HG03159 (cell line): ENCODE results near the gene PNN.
"Not testable (repeated sequence)": the region's sequence is repeated elsewhere in the genome, so short reads cannot be mapped to it uniquely, and the experiment has no call there.

ENCODE experiments used
- ATAC-seq: cut with Tn5 transposase; IDR thresholded peaks from one replicate; pipeline ENCODE4 v1.9.1; 2021; ENCODE audit warnings: mild to moderate bottlenecking, moderate library complexity; ENCODE audit not compliant: unreplicated experiment

The PNN gene

GRCh38 chr14:39174560-39175444 lies at the start of gene PNN:
Gene PNN (plus strand): TSS chr14:39175254. CDS start chr14:39175280, 26 bp downstream.
- ATAC-seq, result peak; percentile 90

GRCh38 chr14:39137835-39138234 lies 37.2 kb upstream of the PNN start:
- ATAC-seq, result not testable (repeated sequence)

- no peak for ATAC-seq
These were observed 36.6 kb upstream of the PNN start for GRCh38 chr14:39138440-39138839.

GRCh38 chr14:39140170-39140569 lies 34.9 kb upstream of the PNN start:
- ATAC-seq, result no peak

- ATAC-seq, result not testable (repeated sequence)
These were observed 33.4 kb upstream of the PNN start for GRCh38 chr14:39141623-39142022.

GRCh38 chr14:39143226-39143625 lies 31.8 kb upstream of the PNN start:
- ATAC-seq, result not testable (repeated sequence)

- ATAC-seq, result no peak
These were observed 29.6 kb upstream of the PNN start for GRCh38 chr14:39145266-39145966.

- ATAC-seq, result no peak
These were observed 20.4 kb upstream of the PNN start for GRCh38 chr14:39154594-39155189.

GRCh38 chr14:39157491-39157890 lies 17.6 kb upstream of the PNN start:
- ATAC-seq, result no peak

GRCh38 chr14:39158222-39158858 lies 16.7 kb upstream of the PNN start:
- no peak for ATAC-seq

- no peak for ATAC-seq
These were observed 14.6 kb upstream of the PNN start for GRCh38 chr14:39160494-39160893.

GRCh38 chr14:39167797-39168320 lies 7.2 kb upstream of the PNN start:
- ATAC-seq, result not testable (repeated sequence)

GRCh38 chr14:39168591-39168990 lies 6.5 kb upstream of the PNN start:
- no peak for ATAC-seq

- ATAC-seq, result peak; percentile 6
These were observed 5.5 kb upstream of the PNN start for GRCh38 chr14:39169541-39169900.

GRCh38 chr14:39173198-39173597 lies 1.9 kb upstream of the PNN start:
- ATAC-seq, result no peak

GRCh38 chr14:39175445-39176262 lies 600 bp downstream of the PNN start:
- peak; percentile 8 for ATAC-seq

GRCh38 chr14:39176263-39177167 lies 1.5 kb downstream of the PNN start:
- ATAC-seq, result no peak

- no peak for ATAC-seq
These were observed 2.1 kb downstream of the PNN start for GRCh38 chr14:39177168-39177545.

GRCh38 chr14:39179042-39179441 lies 4.0 kb downstream of the PNN start:
- no peak for ATAC-seq
